OCI-LY7 (cell line): Measurements from ENCODE around the gene E2F3.

Experiments used
- EZH2phosphoT487 ChIP-seq: fragments of 200-600 bp; sonication (generic); IDR thresholded peaks from 2 replicates; pipeline ENCODE4 v1.6.1; 2018; ENCODE audit warnings: low read depth, borderline replicate concordance, mild to moderate bottlenecking, mixed run types, antibody characterized with exemption, low read length, moderate library complexity, mixed read lengths
- TF ChIP-seq, protein P1 (sequence below): fragments of 200-600 bp; sonication (generic); conservative IDR thresholded peaks from 2 replicates; pipeline ENCODE4 v1.5.1; 2014; ENCODE audit warnings: mild to moderate bottlenecking, antibody characterized with exemption, low read length, moderate library complexity, mixed read lengths

DNA sequence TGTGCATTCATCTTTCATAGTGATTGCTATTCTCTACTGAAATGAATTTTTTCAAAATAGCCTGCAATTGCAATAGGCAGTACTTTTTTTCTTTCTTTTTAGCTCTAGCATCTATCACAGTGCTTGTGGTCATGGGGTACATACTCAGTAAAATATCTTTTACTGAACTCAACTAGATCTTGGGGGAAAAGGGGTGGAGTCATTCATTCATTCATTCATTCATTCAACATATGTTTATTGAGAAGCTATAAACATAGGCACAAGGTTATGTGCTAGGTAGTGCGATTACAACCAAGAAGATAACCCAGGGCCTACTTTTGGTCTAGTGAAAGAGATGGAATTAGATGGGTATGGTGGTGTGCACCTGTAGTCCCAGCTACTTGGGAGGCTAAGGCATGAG, 131.2 kb downstream of the E2F3 start:
- TF ChIP-seq EZH2phosphoT487, result no peak
- TF ChIP-seq, protein P1, sequence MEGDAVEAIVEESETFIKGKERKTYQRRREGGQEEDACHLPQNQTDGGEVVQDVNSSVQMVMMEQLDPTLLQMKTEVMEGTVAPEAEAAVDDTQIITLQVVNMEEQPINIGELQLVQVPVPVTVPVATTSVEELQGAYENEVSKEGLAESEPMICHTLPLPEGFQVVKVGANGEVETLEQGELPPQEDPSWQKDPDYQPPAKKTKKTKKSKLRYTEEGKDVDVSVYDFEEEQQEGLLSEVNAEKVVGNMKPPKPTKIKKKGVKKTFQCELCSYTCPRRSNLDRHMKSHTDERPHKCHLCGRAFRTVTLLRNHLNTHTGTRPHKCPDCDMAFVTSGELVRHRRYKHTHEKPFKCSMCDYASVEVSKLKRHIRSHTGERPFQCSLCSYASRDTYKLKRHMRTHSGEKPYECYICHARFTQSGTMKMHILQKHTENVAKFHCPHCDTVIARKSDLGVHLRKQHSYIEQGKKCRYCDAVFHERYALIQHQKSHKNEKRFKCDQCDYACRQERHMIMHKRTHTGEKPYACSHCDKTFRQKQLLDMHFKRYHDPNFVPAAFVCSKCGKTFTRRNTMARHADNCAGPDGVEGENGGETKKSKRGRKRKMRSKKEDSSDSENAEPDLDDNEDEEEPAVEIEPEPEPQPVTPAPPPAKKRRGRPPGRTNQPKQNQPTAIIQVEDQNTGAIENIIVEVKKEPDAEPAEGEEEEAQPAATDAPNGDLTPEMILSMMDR, result no peak
